GM12878 (cell line): ENCODE results near the gene HDAC3. TPM values are rescaled to one million over a fixed set of nuclear protein-coding genes. Genes with fewer than 3 reads are reported as not detected.

Source experiments
- CBX3 ChIP-seq: fragments of 200-600 bp; sonication (generic); IDR thresholded peaks from 2 replicates; pipeline ENCODE4 v1.6.1; 2016; ENCODE audit warnings: low read depth, borderline replicate concordance
- CBX5 ChIP-seq: sonication (generic); IDR thresholded peaks from 2 replicates; pipeline ENCODE4 v1.6.1; 2016; ENCODE audit warnings: low read depth, moderate library complexity, mild to moderate bottlenecking, inconsistent platforms
- CHD2 ChIP-seq: IDR thresholded peaks from 2 replicates; pipeline ENCODE4 v1.6.1; 2011; ENCODE audit warnings: low read depth, low read length, improper control_type of control experiment, borderline replicate concordance
- CHD4 ChIP-seq: fragments of 200-600 bp; sonication (generic); IDR thresholded peaks from 2 replicates; pipeline ENCODE4 v1.6.1; 2016; ENCODE audit warnings: mild to moderate bottlenecking
- CREM ChIP-seq: IDR thresholded peaks from 2 replicates; pipeline ENCODE4 v1.6.1; 2014; ENCODE audit warnings: antibody characterized with exemption, low read depth
- EED ChIP-seq: sonication (generic); IDR thresholded peaks from 2 replicates; pipeline ENCODE4 v1.6.1; 2016; ENCODE audit warnings: antibody characterized with exemption, low read depth
- FOXM1 ChIP-seq: IDR thresholded peaks from 2 replicates; pipeline ENCODE4 v1.6.1; 2012; ENCODE audit warnings: low read depth, mild to moderate bottlenecking, inconsistent platforms, low read length, moderate library complexity
- IRF4 ChIP-seq: IDR thresholded peaks from 2 replicates; pipeline ENCODE4 v1.6.1; 2011; ENCODE audit warnings: low read depth, low read length
- JUNB ChIP-seq: IDR thresholded peaks from 2 replicates; pipeline ENCODE4 v1.6.1; 2016; ENCODE audit warnings: antibody characterized with exemption, mild to moderate bottlenecking
- LARP7 ChIP-seq: fragments of 450-650 bp; IDR thresholded peaks from 2 replicates; pipeline ENCODE4 v1.6.1; 2017; ENCODE audit warnings: mild to moderate bottlenecking
- MTA2 ChIP-seq: fragments of 450-650 bp; IDR thresholded peaks from 2 replicates; pipeline ENCODE4 v1.6.1; 2016; ENCODE audit warnings: low read depth, mild to moderate bottlenecking, moderate library complexity
- MTA3 ChIP-seq: IDR thresholded peaks from 2 replicates; pipeline ENCODE4 v1.6.1; 2012; ENCODE audit warnings: low read length, inconsistent platforms, borderline replicate concordance
- MYB ChIP-seq: fragments of 150-350 bp; IDR thresholded peaks from 2 replicates; pipeline ENCODE4 v1.6.1; 2014; ENCODE audit warnings: mild to moderate bottlenecking, low read depth, low read length, borderline replicate concordance
- MYC ChIP-seq: IDR thresholded peaks from 2 replicates; pipeline ENCODE4 v1.6.1; 2011; ENCODE audit warnings: mild to moderate bottlenecking, low read length, moderate library complexity, inconsistent platforms; ENCODE audit not compliant: insufficient read depth, insufficient replicate concordance, insufficient read length, severe bottlenecking
- NR2C1 ChIP-seq: fragments of 450-650 bp; IDR thresholded peaks from 2 replicates; pipeline ENCODE4 v1.6.1; 2017; ENCODE audit warnings: antibody characterized with exemption, mild to moderate bottlenecking, moderate library complexity
- SMARCA5 ChIP-seq: fragments of 450-650 bp; IDR thresholded peaks from 2 replicates; pipeline ENCODE4 v1.6.1; 2017; ENCODE audit warnings: mild to moderate bottlenecking
- SREBF1 ChIP-seq: IDR thresholded peaks from 2 replicates; pipeline ENCODE4 v1.6.1; 2012; ENCODE audit warnings: mild to moderate bottlenecking, low read length
- STAT1 ChIP-seq: fragments of 450-650 bp; conservative IDR thresholded peaks from 2 replicates; pipeline ENCODE4 v1.6.1; 2014; ENCODE audit warnings: antibody characterized with exemption, mild to moderate bottlenecking
- WRNIP1 ChIP-seq: IDR thresholded peaks from 2 replicates; pipeline ENCODE4 v1.6.1; 2011; ENCODE audit warnings: low read depth, low read length, improper control_type of control experiment, borderline replicate concordance
- ZNF687 ChIP-seq: fragments of 450-650 bp; IDR thresholded peaks from 2 replicates; pipeline ENCODE4 v1.6.1; 2017; ENCODE audit warnings: mild to moderate bottlenecking, moderate library complexity
- polyA plus RNA-seq, 11 experiments: library from polyadenylated mRNA; depleted of rRNA in 4 of 11; unstranded in 6 of 11; stranded (reverse) in 5 of 11; fragments of >200 nt; fragmentation: Nextera tagmentation in 4 of 11; fragmentation: Illumina TruSeq in 1 of 11; extraction: Ambion mirVana in 4 of 11; extraction: Trizol in 1 of 11; gene quantifications; 1 replicate in 1 of 11; 2 replicates in 10 of 11; pipeline versions ENCODE4 v1.2.1 to v1.2.3, GENCODE V29; 2011 to 2016; ENCODE audit warnings: inconsistent platforms in 2 of 11, missing spikeins in 2 of 11, low read depth in 1 of 11
- total RNA-seq, 4 experiments: library from RNA; depleted of rRNA in 3 of 4; stranded (reverse); fragments of >200 nt in 3 of 4; fragmentation: Illumina TruSeq in 1 of 4; extraction: Trizol in 1 of 4; gene quantifications; 2 replicates each; pipeline versions ENCODE4 v1.2.1 to v1.2.3, GENCODE V29; 2013 to 2021
- TF ChIP-seq, protein P1 (sequence below): fragments of 450-650 bp; IDR thresholded peaks from 2 replicates; pipeline ENCODE4 v1.6.1; 2017; ENCODE audit warnings: antibody characterized with exemption, mild to moderate bottlenecking, moderate library complexity
- TF ChIP-seq, protein P2 (sequence below): fragments of 450-650 bp; IDR thresholded peaks from 2 replicates; pipeline ENCODE4 v1.6.1; 2016; ENCODE audit warnings: mild to moderate bottlenecking
- TF ChIP-seq, protein P3 (sequence below): IDR thresholded peaks from 2 replicates; pipeline ENCODE4 v1.6.1; 2012; ENCODE audit warnings: low read depth, low read length, improper control_type of control experiment

Gene HDAC3
- total and polyA plus RNA-seq, 10 of the 15 experiments (the other 5 are each of a cell fraction or from before 2014, with no cell fraction given), result 62.2 to 140 (median 112) TPM

GRCh38 chr5:141636413-141637122 is at the start of gene HDAC3, which contains the start of gene RELL2 (continued):
- TF ChIP-seq, protein P1, sequence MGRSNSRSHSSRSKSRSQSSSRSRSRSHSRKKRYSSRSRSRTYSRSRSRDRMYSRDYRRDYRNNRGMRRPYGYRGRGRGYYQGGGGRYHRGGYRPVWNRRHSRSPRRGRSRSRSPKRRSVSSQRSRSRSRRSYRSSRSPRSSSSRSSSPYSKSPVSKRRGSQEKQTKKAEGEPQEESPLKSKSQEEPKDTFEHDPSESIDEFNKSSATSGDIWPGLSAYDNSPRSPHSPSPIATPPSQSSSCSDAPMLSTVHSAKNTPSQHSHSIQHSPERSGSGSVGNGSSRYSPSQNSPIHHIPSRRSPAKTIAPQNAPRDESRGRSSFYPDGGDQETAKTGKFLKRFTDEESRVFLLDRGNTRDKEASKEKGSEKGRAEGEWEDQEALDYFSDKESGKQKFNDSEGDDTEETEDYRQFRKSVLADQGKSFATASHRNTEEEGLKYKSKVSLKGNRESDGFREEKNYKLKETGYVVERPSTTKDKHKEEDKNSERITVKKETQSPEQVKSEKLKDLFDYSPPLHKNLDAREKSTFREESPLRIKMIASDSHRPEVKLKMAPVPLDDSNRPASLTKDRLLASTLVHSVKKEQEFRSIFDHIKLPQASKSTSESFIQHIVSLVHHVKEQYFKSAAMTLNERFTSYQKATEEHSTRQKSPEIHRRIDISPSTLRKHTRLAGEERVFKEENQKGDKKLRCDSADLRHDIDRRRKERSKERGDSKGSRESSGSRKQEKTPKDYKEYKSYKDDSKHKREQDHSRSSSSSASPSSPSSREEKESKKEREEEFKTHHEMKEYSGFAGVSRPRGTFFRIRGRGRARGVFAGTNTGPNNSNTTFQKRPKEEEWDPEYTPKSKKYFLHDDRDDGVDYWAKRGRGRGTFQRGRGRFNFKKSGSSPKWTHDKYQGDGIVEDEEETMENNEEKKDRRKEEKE, result no peak
- TF ChIP-seq STAT1, result no peak
- TF ChIP-seq MYB, result no peak
- 0 out of 2 replicates have a peak, but pooled peaks have one; percentile 13 for TF ChIP-seq CREM
- TF ChIP-seq SMARCA5, result peak; percentile 73; the same call in 1 of the 2 replicates
- TF ChIP-seq WRNIP1, result no peak
- TF ChIP-seq FOXM1, result no peak
- TF ChIP-seq CHD4, result no peak
- TF ChIP-seq MYC, result peak; percentile 40
- no peak for TF ChIP-seq JUNB
- no peak for TF ChIP-seq MTA3
- no peak for TF ChIP-seq CBX5
- TF ChIP-seq NR2C1, result no peak
- TF ChIP-seq SREBF1, result no peak
- TF ChIP-seq, protein P2, sequence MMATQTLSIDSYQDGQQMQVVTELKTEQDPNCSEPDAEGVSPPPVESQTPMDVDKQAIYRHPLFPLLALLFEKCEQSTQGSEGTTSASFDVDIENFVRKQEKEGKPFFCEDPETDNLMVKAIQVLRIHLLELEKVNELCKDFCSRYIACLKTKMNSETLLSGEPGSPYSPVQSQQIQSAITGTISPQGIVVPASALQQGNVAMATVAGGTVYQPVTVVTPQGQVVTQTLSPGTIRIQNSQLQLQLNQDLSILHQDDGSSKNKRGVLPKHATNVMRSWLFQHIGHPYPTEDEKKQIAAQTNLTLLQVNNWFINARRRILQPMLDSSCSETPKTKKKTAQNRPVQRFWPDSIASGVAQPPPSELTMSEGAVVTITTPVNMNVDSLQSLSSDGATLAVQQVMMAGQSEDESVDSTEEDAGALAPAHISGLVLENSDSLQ, result no peak
- no peak for TF ChIP-seq IRF4
- no peak; the same call in 1 of the 2 replicates for TF ChIP-seq CHD2
- peak; percentile 69; the same call in 1 of the 2 replicates for TF ChIP-seq LARP7
- TF ChIP-seq MTA2, result 0 out of 2 replicates have a peak, but pooled peaks have one; percentile 19
- TF ChIP-seq, protein P3, sequence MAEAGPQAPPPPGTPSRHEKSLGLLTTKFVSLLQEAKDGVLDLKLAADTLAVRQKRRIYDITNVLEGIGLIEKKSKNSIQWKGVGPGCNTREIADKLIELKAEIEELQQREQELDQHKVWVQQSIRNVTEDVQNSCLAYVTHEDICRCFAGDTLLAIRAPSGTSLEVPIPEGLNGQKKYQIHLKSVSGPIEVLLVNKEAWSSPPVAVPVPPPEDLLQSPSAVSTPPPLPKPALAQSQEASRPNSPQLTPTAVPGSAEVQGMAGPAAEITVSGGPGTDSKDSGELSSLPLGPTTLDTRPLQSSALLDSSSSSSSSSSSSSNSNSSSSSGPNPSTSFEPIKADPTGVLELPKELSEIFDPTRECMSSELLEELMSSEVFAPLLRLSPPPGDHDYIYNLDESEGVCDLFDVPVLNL, result no peak
- TF ChIP-seq ZNF687, result peak; percentile 82
- TF ChIP-seq CBX3, result no peak
- no peak for TF ChIP-seq EED
